HEK293 (cell line): ENCODE data around the gene TLE2.

Experiments used
- CTCF ChIP-seq: fragments of 450-650 bp; formaldehyde crosslinking; IDR thresholded peaks from 2 replicates; pipeline ENCODE4 v1.5.1; 2016; ENCODE audit warnings: missing biosample characterization, missing genetic modification characterization
- YY1 ChIP-seq: fragments of 450-650 bp; formaldehyde crosslinking; IDR thresholded peaks from 2 replicates; pipeline ENCODE4 v1.5.1; 2018; ENCODE audit warnings: missing biosample characterization, missing genetic modification characterization
- ZIC2 ChIP-seq: fragments of 450-650 bp; formaldehyde crosslinking; IDR thresholded peaks from 2 replicates; pipeline ENCODE4 v1.5.1; 2016; ENCODE audit warnings: missing biosample characterization, missing genetic modification characterization
- ZNF214 ChIP-seq: fragments of 450-650 bp; formaldehyde crosslinking; IDR thresholded peaks from 2 replicates; pipeline ENCODE4 v1.5.1; 2017; ENCODE audit warnings: missing biosample characterization, mild to moderate bottlenecking, missing genetic modification characterization, borderline replicate concordance
- ZNF23 ChIP-seq: fragments of 450-650 bp; formaldehyde crosslinking; IDR thresholded peaks from 2 replicates; pipeline ENCODE4 v1.5.1; 2016; ENCODE audit warnings: missing biosample characterization, missing genetic modification characterization, borderline replicate concordance
- ZNF560 ChIP-seq: fragments of 450-650 bp; formaldehyde crosslinking; IDR thresholded peaks from 2 replicates; pipeline ENCODE4 v1.5.1; 2017; ENCODE audit warnings: missing biosample characterization, missing genetic modification characterization, borderline replicate concordance

GRCh38 chr19:2998642-2999041 is 30.4 kb downstream of the TLE2 start:
- no peak for TF ChIP-seq ZIC2
- TF ChIP-seq ZNF560 (tag by site-specific recombination), result no peak
- no peak for TF ChIP-seq ZNF214
- no peak for TF ChIP-seq CTCF (tag by site-specific recombination)
- TF ChIP-seq ZNF23 (tag by site-specific recombination), result no peak
- TF ChIP-seq YY1 (tag by site-specific recombination), result no peak
